GM12878 (cell line): ENCODE results near the gene C11orf16. TPM values are rescaled to one million over a fixed set of nuclear protein-coding genes. Genes with fewer than 3 reads are reported as not detected.

Experiments
- ATAC-seq: fragments of 200-7000 bp; cut with Tn5 transposase; 3 replicates; pipeline ENCODE4 v1.9.1; 2020; ENCODE audit warnings: mild to moderate bottlenecking, moderate library complexity
- BruUV-seq: library from RNA; stranded (reverse); fragments of 400-500 nt; replicated peaks from 2 replicates; lab custom pipeline; 2021; lab: Mats Ljungman, UMichigan
- CTCF ChIA-PET: fragments of 300-600 bp; sonication (Branson Sonifier 250); formaldehyde crosslinking; extraction: SDS; loops from one replicate; lab custom pipeline; 2021; ENCODE audit warnings: inconsistent platforms; lab: Yijun Ruan, JAX
- POLR2A ChIA-PET: fragments of 350-600 bp; formaldehyde crosslinking; extraction: SDS; loops from one replicate; lab custom pipeline; 2021; ENCODE audit warnings: inconsistent platforms; lab: Charles Lee
- RAD21 ChIA-PET: fragments of 300-600 bp; sonication (Branson Sonifier 250); formaldehyde crosslinking; loops from one replicate; lab custom pipeline; 2023; ENCODE audit warnings: antibody characterized with exemption; ENCODE audit not compliant: unreplicated experiment; lab: Charles Lee
- SMC1A ChIA-PET: fragments of 300-600 bp; sonication (Branson Sonifier 250); formaldehyde crosslinking; loops from one replicate; lab custom pipeline; 2023; ENCODE audit not compliant: unreplicated experiment, uncharacterized antibody; lab: Charles Lee
- DNase-seq: peaks from one replicate; pipeline ENCODE4 v3.0.0-alpha.2; 2011; ENCODE audit warnings: low read depth, low spot score
- FAIRE-seq: peaks from 3 replicates; lab custom pipeline; 2011; peaks lifted over from hg19 to GRCh38; lab: Jason Lieb, UNC
- H2AFZ ChIP-seq: 2 replicates; pipeline ENCODE4 v1.6.0; 2011; ENCODE audit warnings: low read depth, low read length, control low read depth; ENCODE audit not compliant: control insufficient read depth
- H3K27ac ChIP-seq: 2 replicates; pipeline ENCODE4 v1.5.1; 2011; ENCODE audit warnings: control low read depth; ENCODE audit not compliant: control insufficient read depth, insufficient read depth
- H3K27me3 ChIP-seq, 2 experiments: replicated peaks in 1 of 2; 2 replicates each; pipeline versions ENCODE4 v1.6.0 to v1.6.1; 2011; ENCODE audit warnings: low read length in 1 of 2; ENCODE audit not compliant: control insufficient read depth in 2 of 2, insufficient read depth in 2 of 2
- H3K36me3 ChIP-seq, 2 experiments: 2 replicates each; pipeline ENCODE4 v1.5.1; 2011; ENCODE audit warnings: low read length in 1 of 2; ENCODE audit not compliant: control insufficient read depth in 2 of 2, insufficient read depth in 2 of 2
- H3K4me1 ChIP-seq: 2 replicates; pipeline ENCODE4 v1.6.1; 2011; ENCODE audit warnings: mild to moderate bottlenecking, low read length, moderate library complexity, mixed read lengths; ENCODE audit not compliant: control insufficient read depth, insufficient read depth
- H3K4me2 ChIP-seq: 2 replicates; pipeline ENCODE4 v1.6.0; 2011; ENCODE audit warnings: control low read depth; ENCODE audit not compliant: control insufficient read depth, insufficient read depth
- H3K4me3 ChIP-seq: fragments of 200-600 bp; sonication (generic); 2 replicates; pipeline ENCODE4 v1.5.1; 2016
- H3K79me2 ChIP-seq: 2 replicates; pipeline ENCODE4 v1.6.0; 2011; ENCODE audit warnings: low read length; ENCODE audit not compliant: control insufficient read depth, insufficient read depth
- H3K9ac ChIP-seq: 2 replicates; pipeline ENCODE4 v1.8.0; 2011; ENCODE audit warnings: low read length, control low read depth, mixed read lengths; ENCODE audit not compliant: control insufficient read depth, insufficient read depth
- H3K9me3 ChIP-seq: replicated peaks from 3 replicates; pipeline ENCODE4 v1.5.1; 2011; ENCODE audit warnings: mild to moderate bottlenecking, low read length; ENCODE audit not compliant: control insufficient read depth, insufficient read depth
- H4K20me1 ChIP-seq: 2 replicates; pipeline ENCODE4 v1.6.0; 2011; ENCODE audit not compliant: control insufficient read depth, insufficient read depth
- BMI1 ChIP-seq: fragments of 450-650 bp; IDR thresholded peaks from 2 replicates; pipeline ENCODE4 v1.6.1; 2016; ENCODE audit warnings: mild to moderate bottlenecking, moderate library complexity, borderline replicate concordance
- CHD4 ChIP-seq: fragments of 200-600 bp; sonication (generic); IDR thresholded peaks from 2 replicates; pipeline ENCODE4 v1.6.1; 2016; ENCODE audit warnings: mild to moderate bottlenecking
- ETV6 ChIP-seq, 2 experiments: fragments of 450-650 bp in 1 of 2; IDR thresholded peaks in 1 of 2; conservative IDR thresholded peaks in 1 of 2; 2 replicates each; pipeline ENCODE4 v1.6.1; 2014; ENCODE audit warnings: antibody characterized with exemption in 1 of 2, borderline replicate concordance in 1 of 2, low read depth in 1 of 2, mild to moderate bottlenecking in 1 of 2, moderate library complexity in 1 of 2
- FOXK2 ChIP-seq: fragments of 450-650 bp; IDR thresholded peaks from 2 replicates; pipeline ENCODE4 v1.6.1; 2017; ENCODE audit warnings: mild to moderate bottlenecking, moderate library complexity
- TAF1 ChIP-seq: IDR thresholded peaks from 2 replicates; pipeline ENCODE4 v1.6.1; 2011; ENCODE audit warnings: mild to moderate bottlenecking, low read depth, low read length, borderline replicate concordance
- TCF3 ChIP-seq: IDR thresholded peaks from 2 replicates; pipeline ENCODE4 v1.6.1; 2012; ENCODE audit warnings: low read depth, mild to moderate bottlenecking, low read length, borderline replicate concordance; ENCODE audit not compliant: insufficient read depth
- WGBS: methylation state at CpG from one replicate; pipeline ENCODE4 v1.1.6; 2016; ENCODE audit warnings: low lambda C conversion rate; ENCODE audit not compliant: insufficient replicate concordance, insufficient coverage; ENCODE audit errors: missing lambda C conversion rate; 5-methylcytosine and 5-hydroxymethylcytosine counted together
- in situ Hi-C: fragments of 300-500 bp; cut with MboI; formaldehyde crosslinking; loops from 9 replicates; pipeline ENCODE4 v1.14.3; 2018; ENCODE audit warnings: mixed read lengths
- intact Hi-C: fragments of 100-400 bp; cut with micrococcal nuclease; formaldehyde crosslinking; loops from one replicate; pipeline ENCODE4 v1.14.2; 2022; ENCODE audit not compliant: unreplicated experiment
- polyA plus RNA-seq, 11 experiments: library from polyadenylated mRNA; depleted of rRNA in 4 of 11; unstranded in 6 of 11; stranded (reverse) in 5 of 11; fragments of >200 nt; fragmentation: Nextera tagmentation in 4 of 11; fragmentation: Illumina TruSeq in 1 of 11; extraction: Ambion mirVana in 4 of 11; extraction: Trizol in 1 of 11; gene quantifications; 1 replicate in 1 of 11; 2 replicates in 10 of 11; pipeline versions ENCODE4 v1.2.1 to v1.2.3, GENCODE V29; 2011 to 2016; ENCODE audit warnings: inconsistent platforms in 2 of 11, missing spikeins in 2 of 11, low read depth in 1 of 11
- total RNA-seq, 4 experiments: library from RNA; depleted of rRNA in 3 of 4; stranded (reverse); fragments of >200 nt in 3 of 4; fragmentation: Illumina TruSeq in 1 of 4; extraction: Trizol in 1 of 4; gene quantifications; 2 replicates each; pipeline versions ENCODE4 v1.2.1 to v1.2.3, GENCODE V29; 2013 to 2021
- TF ChIP-seq, protein P1 (sequence below), 3 experiments: IDR thresholded peaks in 2 of 3; conservative IDR thresholded peaks in 1 of 3; 2 replicates each; pipeline ENCODE4 v1.5.1; 2011; ENCODE audit warnings: low read depth in 3 of 3, low read length in 3 of 3, mild to moderate bottlenecking in 3 of 3, control low read depth in 2 of 3, moderate library complexity in 2 of 3, inconsistent platforms in 1 of 3, mixed read lengths in 1 of 3; ENCODE audit not compliant: control insufficient read depth in 2 of 3, insufficient read depth in 1 of 3; ENCODE audit errors: extremely low read depth in 1 of 3
- TF ChIP-seq, protein P2 (sequence below): IDR thresholded peaks from 2 replicates; pipeline ENCODE4 v1.6.1; 2011; ENCODE audit warnings: borderline replicate concordance, low read depth, mild to moderate bottlenecking, moderate library complexity, low read length; ENCODE audit not compliant: insufficient read depth, poor library complexity, severe bottlenecking
- TF ChIP-seq, protein P3 (sequence below): fragments of 450-650 bp; IDR thresholded peaks from 2 replicates; pipeline ENCODE4 v1.6.1; 2018; ENCODE audit warnings: borderline replicate concordance, mild to moderate bottlenecking; ENCODE audit not compliant: partially characterized antibody

The C11orf16 gene
- total and polyA plus RNA-seq, 10 of the 15 experiments (the other 5 are each of a cell fraction or from before 2014, with no cell fraction given) = 0.05 to 0.39 (median 0.32) TPM; not detected in 7

DNA sequence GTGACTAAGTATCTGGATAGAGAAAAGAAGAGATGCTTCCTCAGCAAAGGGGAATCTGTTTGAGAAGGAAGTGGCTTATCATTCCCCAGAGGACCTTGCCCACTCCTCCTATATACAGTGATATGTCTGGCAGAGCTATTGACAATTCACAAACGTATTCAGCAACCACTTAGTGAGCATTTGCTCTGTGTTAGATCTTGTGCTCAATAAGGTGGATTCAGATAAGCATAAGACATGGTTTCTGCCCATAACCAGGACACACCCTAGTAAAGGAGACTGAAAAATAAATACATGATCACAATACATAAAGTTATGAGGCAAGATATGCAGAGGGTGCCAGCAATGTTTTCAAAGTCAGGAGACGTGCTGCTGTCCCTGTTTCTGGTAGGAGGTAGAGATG, 30.1 kb upstream of the C11orf16 start:
- RAD21 ChIA-PET = interaction anchor here (1.1 to 2.6 kb wide), 8 partner anchors 14 to 536 kb away, joined by 3 to 9 read pairs (median 6); partner anchors contain the start of genes STK33 and ZNF143
- BruUV-seq = TSS peak; percentile 63
- peaks cover 34% of the 10 kb centered on the region for H3K79me2 ChIP-seq
- H3K9ac ChIP-seq = peak overlapping the region; percentile 94
- intact Hi-C loops = loop anchor here (5.0 kb wide), 3 partner anchors 99 to 396 kb away; a partner anchor contains a TSS
- H2AFZ ChIP-seq = no peak overlapping the region
- no peaks in the 10 kb centered on the region for H3K9me3 ChIP-seq
- H3K27me3 ChIP-seq = no peaks in the 10 kb centered on the region
- H4K20me1 ChIP-seq = no peaks in the 10 kb centered on the region
- TF ChIP-seq, protein P1, sequence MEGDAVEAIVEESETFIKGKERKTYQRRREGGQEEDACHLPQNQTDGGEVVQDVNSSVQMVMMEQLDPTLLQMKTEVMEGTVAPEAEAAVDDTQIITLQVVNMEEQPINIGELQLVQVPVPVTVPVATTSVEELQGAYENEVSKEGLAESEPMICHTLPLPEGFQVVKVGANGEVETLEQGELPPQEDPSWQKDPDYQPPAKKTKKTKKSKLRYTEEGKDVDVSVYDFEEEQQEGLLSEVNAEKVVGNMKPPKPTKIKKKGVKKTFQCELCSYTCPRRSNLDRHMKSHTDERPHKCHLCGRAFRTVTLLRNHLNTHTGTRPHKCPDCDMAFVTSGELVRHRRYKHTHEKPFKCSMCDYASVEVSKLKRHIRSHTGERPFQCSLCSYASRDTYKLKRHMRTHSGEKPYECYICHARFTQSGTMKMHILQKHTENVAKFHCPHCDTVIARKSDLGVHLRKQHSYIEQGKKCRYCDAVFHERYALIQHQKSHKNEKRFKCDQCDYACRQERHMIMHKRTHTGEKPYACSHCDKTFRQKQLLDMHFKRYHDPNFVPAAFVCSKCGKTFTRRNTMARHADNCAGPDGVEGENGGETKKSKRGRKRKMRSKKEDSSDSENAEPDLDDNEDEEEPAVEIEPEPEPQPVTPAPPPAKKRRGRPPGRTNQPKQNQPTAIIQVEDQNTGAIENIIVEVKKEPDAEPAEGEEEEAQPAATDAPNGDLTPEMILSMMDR (IDR thresholded peaks at IDR 0.05 in 2 of 3, conservative IDR thresholded peaks at IDR 0.05 in 1 of 3; ENCODE audit: control insufficient read depth in 2 of 3, extremely low read depth in 1 of 3, insufficient read depth in 1 of 3, low read depth in 3 of 3, low read length in 3 of 3) = no peak
- no peak for TF ChIP-seq TAF1
- TF ChIP-seq FOXK2 = no peak
- TF ChIP-seq BMI1 = no peak
- TF ChIP-seq TCF3 = no peak
- TF ChIP-seq, protein P2, sequence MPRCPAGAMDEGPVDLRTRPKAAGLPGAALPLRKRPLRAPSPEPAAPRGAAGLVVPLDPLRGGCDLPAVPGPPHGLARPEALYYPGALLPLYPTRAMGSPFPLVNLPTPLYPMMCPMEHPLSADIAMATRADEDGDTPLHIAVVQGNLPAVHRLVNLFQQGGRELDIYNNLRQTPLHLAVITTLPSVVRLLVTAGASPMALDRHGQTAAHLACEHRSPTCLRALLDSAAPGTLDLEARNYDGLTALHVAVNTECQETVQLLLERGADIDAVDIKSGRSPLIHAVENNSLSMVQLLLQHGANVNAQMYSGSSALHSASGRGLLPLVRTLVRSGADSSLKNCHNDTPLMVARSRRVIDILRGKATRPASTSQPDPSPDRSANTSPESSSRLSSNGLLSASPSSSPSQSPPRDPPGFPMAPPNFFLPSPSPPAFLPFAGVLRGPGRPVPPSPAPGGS = no peak
- TF ChIP-seq, protein P3, sequence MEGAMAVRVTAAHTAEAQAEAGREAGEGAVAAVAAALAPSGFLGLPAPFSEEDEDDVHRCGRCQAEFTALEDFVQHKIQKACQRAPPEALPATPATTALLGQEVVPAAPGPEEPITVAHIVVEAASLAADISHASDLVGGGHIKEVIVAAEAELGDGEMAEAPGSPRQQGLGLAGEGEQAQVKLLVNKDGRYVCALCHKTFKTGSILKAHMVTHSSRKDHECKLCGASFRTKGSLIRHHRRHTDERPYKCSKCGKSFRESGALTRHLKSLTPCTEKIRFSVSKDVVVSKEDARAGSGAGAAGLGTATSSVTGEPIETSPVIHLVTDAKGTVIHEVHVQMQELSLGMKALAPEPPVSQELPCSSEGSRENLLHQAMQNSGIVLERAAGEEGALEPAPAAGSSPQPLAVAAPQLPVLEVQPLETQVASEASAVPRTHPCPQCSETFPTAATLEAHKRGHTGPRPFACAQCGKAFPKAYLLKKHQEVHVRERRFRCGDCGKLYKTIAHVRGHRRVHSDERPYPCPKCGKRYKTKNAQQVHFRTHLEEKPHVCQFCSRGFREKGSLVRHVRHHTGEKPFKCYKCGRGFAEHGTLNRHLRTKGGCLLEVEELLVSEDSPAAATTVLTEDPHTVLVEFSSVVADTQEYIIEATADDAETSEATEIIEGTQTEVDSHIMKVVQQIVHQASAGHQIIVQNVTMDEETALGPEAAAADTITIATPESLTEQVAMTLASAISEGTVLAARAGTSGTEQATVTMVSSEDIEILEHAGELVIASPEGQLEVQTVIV = no peak
- no peak for TF ChIP-seq ETV6 (conservative IDR thresholded peaks at IDR 0.05 in 1 of 2, IDR thresholded peaks at IDR 0.05 in 1 of 2; ENCODE audit: borderline replicate concordance in 1 of 2, low read depth in 1 of 2)
- no peak for TF ChIP-seq CHD4
- TF ChIP-seq, all 136 proteins: peak for 0
- ChIA-PET POLR2A (no interaction called here), CTCF (interaction anchor here (0.9 to 2.6 kb wide), 6 partner anchors 24 to 396 kb away, joined by 3 to 26 read pairs (median 6); no protein-coding TSS in a partner anchor), SMC1A (interaction anchor here (0.7 to 1.5 kb wide), 5 partner anchors 21 to 544 kb away, joined by 3 to 4 read pairs (median 4); no protein-coding TSS in a partner anchor)
- 0% methylated on average over 2 of the region's 2 CpGs for WGBS
- FAIRE-seq (no peak), ATAC-seq (no peak), DNase-seq (no peak)
- peak overlapping the region; percentile 92; the same call in 1 of the 2 replicates for H3K27ac ChIP-seq
- no peaks in the 10 kb centered on the region for H3K36me3 ChIP-seq
- peak overlapping the region; percentile 91 for H3K4me2 ChIP-seq
- in situ Hi-C loops = no loop called here
- H3K4me1 ChIP-seq = peaks cover 10% of the 10 kb centered on the region
- peak overlapping the region; percentile 83 for H3K4me3 ChIP-seq
